Fibroblast of skin of abdomen (primary cell): ENCODE results near the gene IGFBP7.

Experiments
- DNase-seq: peaks from one replicate; pipeline ENCODE4 v3.0.0-alpha.2; 2013

Gene IGFBP7

DNA sequence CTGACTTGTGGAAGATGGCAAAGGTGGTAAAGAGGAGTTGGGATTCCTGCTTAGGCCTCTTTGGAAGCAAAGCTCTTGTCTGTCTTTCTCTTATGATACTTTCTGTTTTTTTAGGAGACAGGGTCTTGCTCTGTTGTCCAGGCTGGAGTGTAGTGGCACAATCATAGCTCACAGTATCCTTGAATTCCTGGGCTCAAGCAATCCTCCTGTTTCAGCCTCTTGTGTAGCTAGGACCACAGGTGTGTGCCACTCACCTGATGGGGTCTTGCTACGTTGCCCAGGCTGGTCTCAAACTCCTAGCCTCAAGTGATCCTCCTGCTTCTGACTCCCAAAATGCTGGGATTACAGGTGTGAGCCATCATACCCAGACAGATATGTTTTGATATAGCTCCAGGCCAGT, 19.3 kb upstream of the IGFBP7 start:
- DNase-seq: no peak

DNA sequence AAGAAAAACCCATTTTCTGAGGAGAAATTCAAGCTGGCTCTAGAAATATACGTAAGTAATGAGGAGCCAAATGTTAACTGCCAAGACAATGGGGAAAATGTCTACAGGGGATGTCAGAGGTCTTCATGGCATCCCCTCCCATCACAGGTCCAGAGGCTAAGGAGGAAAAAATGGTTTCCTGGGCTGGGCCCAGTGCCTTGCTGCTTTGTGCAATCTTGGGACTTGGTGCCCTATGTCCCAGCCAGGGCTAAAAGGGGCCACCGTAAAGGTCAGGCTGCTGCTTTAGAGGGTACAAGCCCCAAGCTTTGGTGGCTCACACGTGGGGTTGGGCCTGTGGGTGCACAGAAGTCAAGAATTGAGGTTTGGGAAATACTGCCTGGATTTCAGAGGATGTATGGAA, 17.2 kb upstream of the IGFBP7 start:
- DNase-seq: no peak

DNA sequence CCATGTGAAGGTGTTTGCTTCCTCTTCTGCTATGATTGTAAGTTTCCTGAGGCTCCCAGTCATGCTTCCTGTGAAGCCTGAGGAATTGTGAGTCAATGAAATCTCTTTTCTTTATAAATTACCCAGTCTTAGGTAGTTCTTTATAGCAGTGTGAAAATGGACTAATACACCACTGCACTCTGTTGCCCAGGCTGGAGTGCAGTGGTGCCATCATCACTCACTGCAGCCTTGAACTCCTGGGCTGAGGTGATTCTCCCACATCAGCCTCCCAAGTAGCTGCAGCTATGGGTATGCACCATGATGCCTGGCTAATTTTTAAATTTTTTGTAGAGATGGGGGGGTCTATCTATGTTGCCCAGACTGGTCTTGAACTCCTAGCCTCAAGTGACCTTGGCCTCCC, 15.8 kb upstream of the IGFBP7 start:
- no peak for DNase-seq

DNA sequence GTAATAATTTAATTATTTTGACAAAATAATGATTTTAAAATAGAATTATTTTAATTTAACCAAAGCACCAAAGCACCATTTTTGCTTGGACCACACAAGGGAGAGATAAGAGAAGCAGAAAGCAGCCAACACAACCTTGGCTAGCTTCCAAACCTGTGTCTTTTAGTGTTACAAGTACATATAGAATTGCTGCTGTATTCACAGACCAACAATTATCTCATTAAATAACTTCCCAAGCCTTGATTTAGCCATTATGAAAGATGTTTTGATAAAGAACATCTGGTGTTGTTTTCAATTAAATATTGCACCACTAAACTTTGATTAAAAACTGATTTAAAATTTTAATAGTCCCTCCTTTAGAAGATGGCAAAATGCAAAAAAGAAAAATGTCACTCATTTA, 14.0 kb upstream of the IGFBP7 start:
- DNase-seq: no peak

DNA sequence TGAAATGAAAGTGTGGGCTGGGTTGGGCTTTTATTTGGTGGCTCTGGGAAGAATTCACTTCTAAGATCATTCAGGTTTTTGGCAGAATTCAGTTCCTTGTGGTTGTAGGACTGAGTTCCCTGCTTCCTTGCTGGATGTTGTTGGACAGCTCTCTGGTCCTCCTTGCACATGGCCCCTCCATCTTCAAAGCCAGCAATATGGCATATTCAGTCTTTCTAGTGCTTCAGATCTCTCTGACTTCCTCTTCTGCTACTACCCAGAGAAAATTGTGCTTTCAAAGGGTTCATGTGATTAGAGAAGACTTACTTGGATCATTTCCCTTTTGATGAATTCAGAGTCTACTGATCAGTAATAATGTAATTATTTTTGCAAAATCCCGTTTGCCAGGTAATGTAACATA, 12.8 kb upstream of the IGFBP7 start:
- DNase-seq: no peak

DNA sequence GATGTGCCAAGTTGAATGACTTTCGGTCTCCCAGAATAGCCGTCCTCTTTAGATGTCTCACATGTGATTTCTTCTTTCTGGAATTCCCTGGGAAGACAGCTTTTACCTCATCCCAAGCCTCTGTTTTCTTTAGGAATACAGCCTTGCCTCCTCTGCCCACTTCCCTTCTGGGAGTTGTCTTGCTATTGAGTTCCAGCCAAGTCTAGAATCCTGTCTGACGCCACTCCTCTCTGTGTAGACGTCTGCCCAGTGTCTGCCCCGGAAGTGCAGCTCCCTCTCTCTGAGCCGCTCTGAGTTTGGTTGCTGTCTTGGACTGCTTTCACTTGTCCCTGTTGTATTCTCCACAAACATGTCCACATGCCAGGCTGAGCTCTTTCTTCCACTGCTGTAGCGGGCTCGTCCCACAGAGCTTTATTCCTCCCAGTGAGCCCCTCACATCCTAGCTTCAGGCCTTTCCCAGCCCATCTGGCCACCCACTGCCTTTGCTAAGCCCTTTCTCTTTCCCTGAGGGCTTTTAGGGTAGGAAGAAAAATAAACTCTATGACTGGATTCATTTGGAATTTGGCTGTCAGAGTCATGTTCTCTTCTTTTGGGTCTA, 9.0 kb upstream of the IGFBP7 start:
- peak; percentile 89 for DNase-seq

DNA sequence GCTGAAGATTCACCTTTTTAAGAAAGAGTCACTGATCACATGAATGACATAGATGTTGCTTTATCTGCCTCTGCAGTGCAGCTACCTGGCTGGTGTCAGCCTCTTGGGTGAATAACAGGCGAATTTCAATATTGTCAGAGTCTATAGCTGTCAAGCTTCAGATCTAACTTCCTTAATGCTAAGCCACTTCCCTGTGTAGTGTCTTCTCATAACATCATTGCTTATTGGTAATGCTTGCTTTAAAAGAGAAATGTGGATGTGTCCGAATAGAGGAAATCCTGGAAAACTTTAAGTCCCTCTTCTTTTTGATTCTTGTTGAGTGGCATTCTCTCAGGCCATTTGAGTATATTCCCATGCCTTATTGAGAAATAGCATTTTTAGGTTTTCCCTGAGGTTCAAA, 7.3 kb upstream of the IGFBP7 start:
- no peak for DNase-seq

DNA sequence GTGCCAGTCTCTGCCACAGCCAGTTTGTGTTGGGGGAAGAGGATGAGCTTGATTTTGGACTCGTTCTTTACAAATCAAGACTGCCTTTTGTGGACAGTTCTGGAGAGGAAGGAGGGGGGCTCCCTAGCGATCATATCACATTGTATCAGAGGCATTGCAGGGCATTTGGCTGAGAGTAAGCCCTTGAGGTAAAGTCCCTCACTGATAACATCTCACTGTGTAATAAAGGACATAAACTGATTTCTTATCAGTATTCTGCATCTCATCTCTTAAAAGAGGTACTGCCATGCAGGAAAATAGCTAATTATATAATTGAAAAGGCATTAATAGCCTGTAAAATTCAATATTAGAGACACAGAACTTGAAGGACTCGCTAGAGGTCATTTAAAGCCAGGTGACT, 6.1 kb upstream of the IGFBP7 start:
- no peak for DNase-seq

DNA sequence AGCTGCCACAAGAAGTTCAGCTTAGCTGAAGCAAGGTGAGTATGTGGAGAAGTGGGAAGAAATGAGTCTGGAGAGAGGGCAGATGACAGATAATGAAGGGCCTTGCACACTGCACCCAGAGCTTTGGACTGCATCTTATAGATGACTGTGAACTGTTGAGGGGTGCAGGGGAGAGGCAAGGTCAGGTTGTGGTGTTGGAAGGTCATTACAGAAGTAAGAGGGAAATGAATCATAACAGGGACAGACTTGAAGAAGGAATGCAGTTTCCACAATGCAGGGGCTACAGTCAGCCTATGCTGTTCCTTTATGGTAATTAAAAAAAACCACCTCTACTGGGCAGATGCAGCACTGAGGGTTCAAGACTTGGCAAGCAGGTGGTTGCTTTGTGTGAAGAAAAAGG, 4.8 kb upstream of the IGFBP7 start:
- peak; percentile 43 for DNase-seq

DNA sequence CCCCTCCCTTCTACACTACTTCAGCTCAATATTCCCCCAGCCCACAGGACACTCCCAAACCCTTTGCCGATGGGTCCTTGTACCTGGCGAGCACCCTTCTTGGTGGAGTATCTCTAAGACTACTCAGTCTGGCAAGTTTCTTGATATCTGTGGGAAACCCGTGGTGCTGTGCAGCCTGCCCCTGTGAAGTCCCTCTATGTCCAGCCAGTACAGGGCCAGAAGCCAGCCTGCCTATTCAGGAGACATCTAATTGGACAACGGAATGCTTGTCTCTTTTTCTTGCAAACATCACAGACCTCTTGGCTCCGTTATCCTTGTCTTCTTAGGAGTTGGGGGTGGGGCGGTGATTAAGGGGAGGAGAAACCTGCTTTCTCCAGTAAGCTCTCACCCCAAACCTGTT, 3.7 kb upstream of the IGFBP7 start:
- DNase-seq: no peak

DNA sequence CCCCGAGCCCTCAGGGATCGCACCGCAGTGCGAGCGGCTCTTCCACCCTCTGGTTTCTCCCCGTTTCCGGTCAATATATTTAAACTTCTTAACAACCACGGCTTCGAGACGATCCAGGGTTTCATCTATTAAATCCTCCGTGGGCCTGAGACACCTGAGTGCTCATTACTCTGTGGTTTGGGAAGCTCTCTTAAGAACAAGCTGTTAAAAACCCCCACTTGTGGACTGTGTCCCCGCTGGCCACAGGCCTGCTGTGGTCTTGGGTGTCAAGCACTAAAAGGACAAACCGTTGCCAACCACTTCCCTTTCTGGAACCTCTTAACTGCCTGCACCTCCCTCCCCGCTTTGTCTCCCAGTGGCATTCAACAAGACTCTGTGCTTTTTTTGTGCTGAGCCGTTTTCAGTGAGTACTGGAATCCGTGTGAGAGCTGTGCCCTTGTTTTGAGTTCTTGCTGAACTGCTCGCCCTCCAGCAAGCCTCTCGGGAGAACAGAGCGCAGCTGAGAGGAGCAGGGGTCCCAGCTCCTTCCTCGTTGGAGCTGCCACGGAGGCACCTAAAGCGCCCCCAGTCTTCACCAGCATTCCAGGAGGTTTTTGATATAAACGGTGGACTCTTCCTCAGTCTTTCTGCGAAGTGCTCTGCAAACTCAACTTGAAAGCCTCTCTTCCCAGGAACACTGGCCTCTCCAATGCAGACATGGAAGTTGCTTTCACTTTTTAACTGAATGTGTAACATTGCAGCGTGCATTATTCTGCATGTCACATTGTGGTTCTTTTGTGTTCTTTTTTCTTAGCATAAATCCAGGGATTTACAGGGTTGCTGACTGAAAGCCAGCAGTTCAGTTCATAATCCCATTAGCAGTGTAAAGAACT, 691 bp upstream of the IGFBP7 start:
- DNase-seq: peak; percentile 61

DNA sequence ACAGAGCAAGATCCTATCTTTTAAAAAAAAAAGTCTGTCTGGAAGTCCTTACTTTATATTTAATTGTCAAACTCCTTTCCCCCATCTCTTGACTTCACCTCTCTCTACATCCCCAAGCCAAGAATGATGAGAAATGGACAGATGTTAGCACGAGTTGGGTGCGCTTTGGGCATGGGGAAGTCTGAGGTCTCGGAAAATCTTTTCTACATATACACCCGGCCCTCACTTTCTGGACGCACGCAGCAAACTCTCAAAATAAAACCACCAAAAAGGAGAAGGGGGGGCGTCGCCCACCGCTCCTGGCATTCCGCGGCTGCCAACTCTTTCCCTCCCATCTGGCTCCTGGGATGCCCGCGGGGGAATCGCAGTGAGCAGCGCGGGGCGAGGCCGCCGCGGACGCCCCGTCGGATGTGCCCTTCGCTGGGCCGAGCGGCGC, 756 bp downstream of the IGFBP7 start:
- DNase-seq: no peak

DNA sequence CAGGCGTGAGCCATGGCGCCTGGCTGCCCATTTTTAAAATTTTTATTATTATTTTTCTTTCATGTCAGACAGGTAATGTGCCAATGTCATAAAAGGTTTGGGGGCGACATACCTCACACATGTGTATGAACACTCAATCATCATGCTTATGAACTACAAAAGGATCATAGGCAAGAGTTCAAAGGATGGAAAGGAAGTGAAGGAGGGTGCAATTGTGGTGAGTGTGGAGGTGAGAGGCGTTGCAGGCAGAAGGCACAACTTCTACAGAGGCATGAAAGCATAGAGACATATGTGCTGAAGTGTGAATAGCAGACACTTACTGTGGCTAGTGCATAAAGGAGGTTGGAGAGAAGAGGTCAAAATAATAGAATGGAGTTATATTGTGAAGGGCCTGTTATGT, 4.0 kb downstream of the IGFBP7 start:
- no peak for DNase-seq

DNA sequence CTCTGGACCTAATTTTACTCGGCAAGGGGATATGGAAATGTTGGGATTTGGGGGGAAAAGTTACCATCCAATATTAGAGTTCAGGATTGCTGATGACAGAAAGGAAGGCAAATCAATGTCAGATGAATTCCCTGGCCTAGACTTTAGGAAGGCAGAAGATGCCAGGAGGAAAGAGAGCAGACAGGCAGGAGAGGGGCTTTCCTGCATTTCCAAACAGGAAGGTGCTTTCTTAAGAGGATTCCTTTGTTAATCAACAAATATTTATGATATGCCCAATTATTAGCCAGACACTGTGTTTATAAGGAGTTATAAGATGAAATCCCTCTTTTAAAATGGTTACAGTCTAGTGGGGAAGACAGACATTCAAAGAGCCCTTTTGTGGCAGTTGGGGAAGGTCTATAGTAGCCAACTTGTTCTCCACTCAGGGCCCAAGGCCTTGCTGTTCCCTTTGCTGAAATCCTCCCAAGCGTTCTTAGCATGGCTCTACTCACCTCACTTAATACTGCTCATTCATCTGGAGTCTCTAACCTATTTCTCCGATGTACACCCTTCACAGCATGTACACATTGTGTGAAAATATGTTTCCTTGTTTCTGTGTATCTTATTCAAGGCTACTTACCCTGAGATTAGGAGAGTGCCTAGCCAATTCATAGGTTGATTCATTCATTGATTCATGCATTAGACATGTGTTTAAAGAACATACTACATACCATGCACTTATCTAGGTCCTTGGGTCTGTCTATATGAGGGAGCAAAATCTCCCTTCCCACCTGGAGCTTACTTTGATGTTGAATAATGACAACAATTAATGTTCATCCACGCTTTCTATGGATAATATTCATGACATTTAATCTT, 5.3 kb downstream of the IGFBP7 start:
- DNase-seq: no peak

DNA sequence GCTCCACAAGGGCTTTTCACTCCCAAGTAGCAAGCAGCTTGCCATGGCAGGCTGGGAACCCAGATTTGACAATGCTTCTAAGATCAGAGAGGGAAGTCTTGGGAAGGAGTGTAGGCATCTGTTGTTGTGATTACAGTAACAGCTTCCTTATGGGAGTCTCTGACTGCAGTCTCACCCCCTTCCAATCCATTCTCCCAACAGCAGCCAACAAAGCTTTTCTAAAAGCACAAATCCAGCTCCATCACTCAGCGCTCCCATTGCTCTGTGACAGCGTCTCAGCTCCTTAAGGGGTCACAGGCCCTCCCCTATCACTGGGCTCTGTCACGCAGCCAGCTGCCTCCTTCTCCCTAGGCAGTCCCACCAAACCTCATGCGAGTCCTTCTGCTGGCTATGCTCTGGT, 7.1 kb downstream of the IGFBP7 start:
- no peak for DNase-seq

DNA sequence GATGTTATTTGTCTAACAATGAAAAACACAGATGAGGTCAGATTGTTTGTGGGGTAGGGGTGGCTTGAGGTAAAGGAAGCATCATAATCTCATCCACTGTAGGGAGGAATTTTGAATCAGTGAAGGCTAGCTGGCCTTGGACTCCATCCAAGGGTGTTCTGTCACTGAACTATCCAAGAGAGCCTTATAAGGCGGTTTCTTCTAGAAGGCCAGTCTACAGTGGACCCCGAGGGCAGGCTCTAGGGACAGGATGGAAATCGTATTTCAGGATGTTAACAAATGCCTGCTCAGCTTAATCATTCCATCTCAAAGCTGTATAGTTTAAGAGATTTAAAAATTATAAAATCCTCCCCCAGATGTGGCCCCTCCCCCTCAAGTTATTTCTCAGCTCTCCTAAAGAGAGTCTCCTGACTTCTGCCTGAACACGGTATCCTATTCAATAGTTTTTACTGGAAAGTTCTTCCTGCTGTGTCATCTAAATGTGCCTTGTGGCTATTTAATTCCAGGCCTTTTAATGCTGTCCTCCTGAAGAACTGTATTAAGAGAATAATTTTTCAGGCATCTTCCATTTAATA, 8.0 kb downstream of the IGFBP7 start:
- DNase-seq: peak; percentile 89

DNA sequence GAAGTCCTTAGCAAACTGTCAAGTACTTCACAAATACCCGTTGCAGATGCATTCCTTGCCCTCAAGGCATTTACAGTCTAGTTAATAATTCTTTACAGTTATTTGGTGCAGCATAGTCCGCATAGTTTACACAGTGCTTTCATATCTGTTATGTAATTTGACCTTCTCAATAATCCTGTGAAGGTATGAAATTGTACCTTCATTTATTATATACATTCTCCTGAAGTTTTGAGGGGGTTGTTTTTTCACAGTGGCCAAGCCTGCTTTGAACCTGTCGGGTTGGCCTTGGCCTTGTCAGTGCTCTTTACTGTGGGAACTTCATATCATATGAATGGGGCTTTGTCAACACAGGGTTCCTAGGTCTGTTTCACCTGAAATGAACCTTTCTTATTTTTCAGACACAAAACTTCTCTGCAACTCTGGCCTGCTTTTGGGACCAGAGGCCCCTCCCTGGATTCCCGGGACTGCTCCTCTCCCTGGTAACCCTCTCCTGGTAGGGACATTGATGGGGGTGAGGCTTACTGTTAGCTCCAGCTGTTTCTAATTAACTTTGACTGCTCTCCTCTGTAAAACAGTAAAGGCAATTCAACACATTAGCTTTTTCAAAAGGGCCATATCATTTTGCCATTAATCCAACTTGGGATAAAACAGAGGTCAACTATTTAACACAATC, 9.1 kb downstream of the IGFBP7 start:
- peak; percentile 51 for DNase-seq

DNA sequence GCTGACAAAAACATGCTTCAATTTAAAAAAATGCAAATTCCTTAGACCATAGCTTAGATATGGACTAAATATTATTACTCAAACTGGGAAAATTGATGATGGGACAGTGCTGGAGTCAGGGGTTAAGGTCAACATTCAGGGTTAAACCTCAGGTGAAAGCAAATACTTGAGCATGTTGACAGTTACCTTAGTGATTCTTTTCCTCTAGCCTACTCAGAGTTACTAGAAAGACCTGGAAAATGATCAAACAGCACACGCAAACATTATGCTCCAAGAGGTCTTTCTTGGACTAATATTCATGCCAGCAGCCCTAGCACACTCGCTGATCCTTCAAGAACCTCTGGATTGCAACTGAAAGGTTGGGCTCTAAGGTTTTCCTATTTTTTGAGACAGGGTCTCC, 10.8 kb downstream of the IGFBP7 start:
- DNase-seq: no peak

DNA sequence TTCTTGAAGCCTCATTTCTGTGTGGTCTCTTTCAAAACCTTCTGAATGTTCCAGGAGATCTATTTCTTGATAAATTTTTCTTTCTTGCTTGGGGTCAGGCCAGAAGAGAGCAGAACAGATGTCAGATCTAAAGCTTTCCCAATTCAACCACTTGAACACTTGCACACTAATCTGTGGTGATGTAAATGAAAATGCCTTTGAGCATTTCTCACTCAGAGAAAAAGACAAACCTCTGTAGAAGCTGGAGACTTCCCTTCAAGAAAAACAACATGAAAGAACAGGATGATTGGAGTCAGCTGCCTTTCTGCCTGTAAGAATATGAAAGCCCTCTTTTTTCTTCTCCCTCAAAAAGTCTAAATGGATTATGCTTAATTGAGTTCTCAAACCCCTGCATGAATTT, 11.2 kb downstream of the IGFBP7 start:
- peak; percentile 93 for DNase-seq

DNA sequence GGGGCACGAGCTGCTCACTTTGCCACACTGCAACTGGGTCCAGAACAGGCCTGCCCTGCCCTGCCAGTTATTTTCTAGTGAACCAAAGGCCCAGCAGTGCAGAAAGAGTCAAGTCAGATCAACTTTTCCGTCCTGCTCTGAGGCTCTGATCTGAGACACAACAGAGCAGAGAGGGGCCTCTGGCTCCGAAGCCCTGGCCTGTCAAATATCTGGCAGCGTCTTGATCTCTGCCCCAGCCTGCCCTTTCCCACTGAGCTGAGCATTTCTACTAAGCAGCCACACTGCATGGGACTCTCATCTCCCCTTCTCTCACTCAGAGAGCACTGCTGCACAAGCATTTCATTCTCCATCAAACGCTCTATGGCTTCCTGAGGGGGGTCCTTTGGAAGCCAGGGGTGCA, 11.8 kb downstream of the IGFBP7 start:
- no peak for DNase-seq

DNA sequence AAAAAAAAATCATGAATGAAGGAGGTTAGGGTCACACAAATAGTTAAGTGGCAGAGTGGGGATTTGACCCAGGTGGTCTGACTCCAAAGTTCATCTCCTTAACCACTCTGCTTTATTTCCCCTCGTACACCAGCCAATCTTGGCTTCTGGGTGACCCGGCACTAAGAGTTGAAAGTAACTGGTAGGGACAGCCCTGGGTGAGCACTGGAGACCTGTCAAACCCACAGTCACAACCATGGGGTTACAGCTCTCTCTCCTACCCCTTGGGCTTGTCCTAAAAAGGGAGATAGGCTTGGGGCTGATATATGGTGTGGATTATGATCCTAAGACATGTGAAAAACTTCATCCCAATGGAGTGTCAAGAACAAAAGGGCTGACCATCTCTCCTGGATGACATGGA, 12.5 kb downstream of the IGFBP7 start:
- no peak for DNase-seq

DNA sequence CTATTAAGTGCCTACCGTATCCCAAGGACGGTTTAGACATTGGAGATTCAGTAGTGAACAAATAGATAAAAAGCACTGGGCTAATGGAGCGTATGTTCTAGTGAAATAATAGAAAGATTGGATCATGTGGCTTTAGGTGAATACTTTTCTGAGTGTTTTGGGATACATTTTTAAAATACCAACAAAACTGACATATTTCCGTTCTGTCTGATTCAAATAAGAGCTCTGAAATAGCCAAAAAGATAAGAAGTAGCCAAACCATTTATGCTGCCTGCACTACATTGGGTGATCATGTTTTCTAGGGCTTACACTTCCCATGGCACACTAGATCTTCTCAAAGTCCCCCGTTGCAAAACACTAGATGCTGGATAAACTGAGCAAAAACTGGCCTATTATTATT, 14.2 kb downstream of the IGFBP7 start:
- no peak for DNase-seq

DNA sequence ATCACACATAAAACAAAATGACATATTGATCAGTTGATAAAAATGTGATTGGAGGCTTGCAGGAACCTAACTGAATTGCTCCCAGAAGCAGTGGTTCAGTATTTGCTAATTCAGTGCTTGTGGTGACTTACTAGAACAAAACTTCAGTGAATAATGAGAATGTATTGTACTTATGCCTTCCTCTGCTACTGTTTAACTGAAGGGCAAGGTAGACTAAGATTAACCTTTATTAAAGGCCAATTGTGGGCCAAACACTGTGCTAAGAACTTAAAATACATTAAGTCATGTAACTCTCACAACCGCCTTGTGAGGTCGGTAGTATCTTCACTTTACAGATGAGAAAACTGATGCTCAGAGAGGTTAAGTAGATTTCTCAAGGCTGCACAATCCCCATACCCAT, 14.9 kb downstream of the IGFBP7 start:
- no peak for DNase-seq
